GM21447 (cell line): Measurements from ENCODE around the gene HNRNPF.
A peak's percentile ranks its signal among the peaks of the same experiment; 100 is the strongest.
"Not testable (repeated sequence)": the region's sequence is repeated elsewhere in the genome, so short reads cannot be mapped to it uniquely, and the experiment has no call there.

Source experiments
- ATAC-seq: cut with Tn5 transposase; IDR thresholded peaks from one replicate; pipeline ENCODE4 v1.9.1; 2021; ENCODE audit not compliant: unreplicated experiment

The HNRNPF gene

GRCh38 chr10:43408710-43409384, at the start of gene HNRNPF:
TSS of gene HNRNPF (minus strand) at chr10:43409186. CDS start at chr10:43387884, 21,302 bp downstream.
- peak; percentile 59 for ATAC-seq

DNA sequence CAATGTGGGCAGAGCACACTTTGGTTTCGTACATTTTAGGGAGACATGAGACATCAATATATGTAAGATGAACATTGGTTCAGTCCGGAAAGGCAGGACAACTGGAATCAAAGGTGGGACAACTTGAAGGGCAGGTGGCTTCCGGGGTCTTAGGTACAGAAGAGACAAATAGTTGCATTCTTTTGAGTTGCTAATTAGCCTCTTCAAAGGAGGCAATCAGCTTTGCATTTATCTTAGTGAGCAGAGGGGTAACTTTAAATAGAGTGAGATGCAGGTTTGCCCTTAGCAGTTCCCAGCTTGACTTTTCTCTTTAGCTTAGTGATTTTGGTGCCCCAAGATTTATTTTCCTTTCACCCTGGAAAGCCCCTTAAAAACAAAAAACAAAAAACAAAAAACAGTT, 49.2 kb upstream of the HNRNPF start:
- no peak for ATAC-seq

GRCh38 chr10:43456561-43456960, 47.6 kb upstream of the HNRNPF start:
- not testable (repeated sequence) for ATAC-seq

- ATAC-seq, result not testable (repeated sequence)
These were observed 45.0 kb upstream of the HNRNPF start for GRCh38 chr10:43454025-43454424.

DNA sequence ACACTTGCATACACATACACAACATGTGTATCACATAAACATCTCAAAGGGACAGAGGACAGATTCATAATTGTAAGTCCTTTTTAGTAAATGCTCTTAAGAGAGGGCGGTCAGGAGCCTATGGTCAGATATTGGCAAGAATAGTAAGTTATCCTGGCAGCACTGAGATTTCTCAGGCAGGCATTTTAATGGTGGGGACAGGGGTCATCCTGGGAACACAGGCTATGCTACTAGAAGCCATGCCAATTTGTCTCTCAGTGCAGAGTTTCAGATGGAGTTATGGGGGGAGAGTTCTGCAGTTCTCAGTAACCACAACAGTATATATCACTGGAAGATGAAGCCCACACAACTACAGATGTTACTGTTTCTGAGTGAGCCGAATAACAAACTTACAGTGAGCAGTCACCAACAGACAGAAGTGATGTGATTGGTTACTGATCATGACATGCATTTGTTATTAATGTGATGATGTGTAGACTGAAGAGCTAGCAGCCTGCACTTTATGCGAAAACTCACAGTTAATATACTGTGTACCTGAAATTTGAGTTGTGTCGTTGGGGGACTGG, 44.4 kb upstream of the HNRNPF start:
- ATAC-seq, result no peak

- ATAC-seq, result peak; percentile 2
These were observed 43.4 kb upstream of the HNRNPF start for GRCh38 chr10:43452356-43452914.

- no peak for ATAC-seq
These were observed 39.8 kb upstream of the HNRNPF start for GRCh38 chr10:43448742-43449141.

- not testable (repeated sequence) for ATAC-seq
These were observed 37.4 kb upstream of the HNRNPF start for GRCh38 chr10:43446219-43447017.

DNA sequence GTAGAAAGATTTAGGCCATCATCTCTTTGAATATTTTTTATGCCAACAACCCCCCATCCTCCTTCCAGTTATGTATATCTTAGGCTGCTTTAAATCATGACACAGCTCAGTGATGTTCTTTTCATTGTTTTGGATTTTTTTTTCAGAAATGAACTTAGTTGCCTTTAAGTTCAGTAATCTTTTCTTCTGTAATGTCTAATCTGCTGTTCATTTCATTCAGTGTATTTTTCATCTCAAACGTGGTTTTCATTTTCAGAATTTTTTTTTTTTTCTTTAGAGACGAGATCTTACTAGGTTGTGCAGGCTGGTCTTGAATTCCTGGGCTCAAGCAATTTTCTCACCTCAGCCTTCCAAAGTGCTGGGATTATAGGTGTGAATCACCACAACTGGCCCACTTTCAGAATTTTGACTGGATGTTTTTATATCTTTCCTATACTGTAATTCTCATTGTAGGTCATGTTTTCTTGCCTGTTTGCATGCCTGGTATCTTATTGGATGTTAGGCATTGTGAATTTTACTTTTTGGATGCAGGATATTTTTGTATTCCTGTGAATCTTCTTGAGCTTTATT, 36.0 kb upstream of the HNRNPF start:
- ATAC-seq, result no peak

GRCh38 chr10:43444323-43444722, 35.3 kb upstream of the HNRNPF start:
- no peak for ATAC-seq

DNA sequence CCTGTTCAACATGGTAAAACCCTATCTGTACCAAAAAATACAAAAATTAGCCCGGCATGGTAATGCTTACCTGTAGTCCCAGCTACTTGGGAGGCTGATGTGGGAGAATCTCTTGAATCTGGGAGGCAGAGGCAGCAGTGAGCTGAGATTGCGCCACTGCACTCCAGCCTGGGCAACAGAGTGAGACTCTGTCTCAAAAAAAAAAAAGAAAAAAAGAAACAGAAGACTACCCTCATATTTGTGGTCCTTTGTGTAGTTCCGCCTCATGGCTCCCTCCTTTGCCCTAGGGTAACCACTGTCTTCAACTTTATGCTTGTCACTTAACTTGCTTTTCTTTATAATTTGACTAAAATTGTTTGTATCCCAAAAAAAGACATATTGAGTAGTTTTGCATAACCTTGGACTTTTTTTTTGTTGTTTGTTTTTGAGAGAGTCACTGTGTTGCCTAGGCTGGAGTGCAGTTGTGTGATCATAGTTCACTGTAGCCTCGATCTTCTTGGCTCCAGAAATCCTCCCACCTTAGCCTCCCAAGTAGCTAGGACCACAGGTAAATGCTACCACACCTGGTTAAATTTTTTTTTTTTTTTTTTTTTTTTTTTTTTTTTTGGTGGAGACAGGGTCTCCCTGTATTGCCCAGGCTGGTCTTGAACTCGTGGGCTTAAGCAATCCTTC, 31.6 kb upstream of the HNRNPF start:
- no peak for ATAC-seq

DNA sequence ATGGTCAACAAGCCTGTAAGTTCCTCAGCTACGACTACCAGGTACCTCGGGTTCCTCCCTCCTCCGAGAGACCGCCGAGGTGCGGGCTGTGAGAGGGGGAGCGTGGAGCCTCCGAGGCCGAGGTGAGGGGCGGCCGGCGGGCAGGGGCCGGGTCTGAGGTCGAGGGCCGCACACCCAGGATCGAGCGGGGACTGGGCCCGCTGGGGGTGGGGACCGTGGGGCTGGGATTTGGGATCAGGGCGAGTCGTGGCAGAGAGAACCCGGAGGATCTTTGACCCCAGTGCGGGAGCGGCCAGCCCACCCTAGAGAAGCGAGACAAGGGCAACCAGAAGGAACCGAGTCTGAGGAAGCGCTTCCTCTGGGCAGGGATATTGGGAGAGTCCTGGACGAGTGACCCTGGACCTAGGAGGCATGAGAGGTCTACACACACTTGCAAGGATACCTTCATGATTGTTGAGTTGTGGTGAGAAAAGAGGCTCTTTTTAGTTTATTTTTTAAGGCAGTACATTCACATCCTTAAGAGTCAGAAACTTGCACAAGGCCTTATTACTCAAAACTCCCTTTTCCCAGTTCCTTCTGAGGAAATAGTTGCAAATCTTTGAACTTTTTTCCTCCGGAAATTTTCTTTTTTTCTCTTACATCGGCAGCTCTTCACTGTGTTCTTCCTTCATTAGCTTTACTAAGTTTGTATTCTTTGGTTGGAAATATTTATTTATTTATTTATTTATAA, 28.3 kb upstream of the HNRNPF start:
- ATAC-seq, result peak; percentile 1

DNA sequence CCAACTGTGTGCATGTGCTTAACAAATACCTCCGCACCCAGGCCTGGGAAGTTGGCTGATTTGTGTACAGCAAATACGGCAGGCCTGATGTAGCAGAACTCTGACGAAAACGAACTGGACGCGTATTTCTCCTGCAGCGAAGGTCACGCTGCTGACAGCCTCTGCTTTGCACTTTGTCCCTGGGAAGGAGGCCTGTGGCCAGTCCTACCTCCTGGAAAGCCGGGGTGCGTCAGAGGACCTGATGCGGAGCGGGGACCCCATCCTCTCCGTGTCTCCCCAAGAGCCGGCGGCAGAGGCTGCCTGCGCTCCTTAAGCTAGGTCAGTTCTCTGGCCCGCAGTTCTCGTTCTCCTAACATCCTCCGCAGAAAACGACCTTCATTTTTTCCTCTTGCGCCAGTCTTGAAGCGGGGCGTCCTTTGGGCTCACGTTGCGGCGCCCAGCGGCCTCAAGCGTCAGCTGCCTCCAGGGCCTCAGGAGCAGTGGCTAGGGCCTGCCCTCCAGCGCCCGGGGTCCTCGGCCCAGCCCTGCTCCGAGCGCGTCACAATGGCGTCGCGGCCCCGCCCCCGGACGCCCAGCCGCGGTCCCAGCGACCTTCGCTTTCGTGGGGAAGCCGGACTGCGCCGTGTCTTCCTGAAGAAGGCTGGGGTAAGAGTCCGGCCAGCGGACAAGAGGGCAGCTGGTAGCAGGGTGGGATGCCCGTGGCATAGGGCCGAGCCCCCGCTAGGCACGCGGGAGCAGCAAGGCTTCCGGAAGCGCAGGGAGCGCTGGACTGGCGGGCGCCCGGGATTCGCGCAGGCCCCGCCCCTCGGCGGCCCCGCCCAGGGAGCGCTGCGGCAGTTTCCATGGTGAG, 27.5 kb upstream of the HNRNPF start, which contains the start of gene ZNF487:
Gene ZNF487 (plus strand): TSS at position 821 of the 850 bp plus-strand sequence. CDS start 38,703 bp downstream, outside the sequence.
- peak; percentile 95 for ATAC-seq

DNA sequence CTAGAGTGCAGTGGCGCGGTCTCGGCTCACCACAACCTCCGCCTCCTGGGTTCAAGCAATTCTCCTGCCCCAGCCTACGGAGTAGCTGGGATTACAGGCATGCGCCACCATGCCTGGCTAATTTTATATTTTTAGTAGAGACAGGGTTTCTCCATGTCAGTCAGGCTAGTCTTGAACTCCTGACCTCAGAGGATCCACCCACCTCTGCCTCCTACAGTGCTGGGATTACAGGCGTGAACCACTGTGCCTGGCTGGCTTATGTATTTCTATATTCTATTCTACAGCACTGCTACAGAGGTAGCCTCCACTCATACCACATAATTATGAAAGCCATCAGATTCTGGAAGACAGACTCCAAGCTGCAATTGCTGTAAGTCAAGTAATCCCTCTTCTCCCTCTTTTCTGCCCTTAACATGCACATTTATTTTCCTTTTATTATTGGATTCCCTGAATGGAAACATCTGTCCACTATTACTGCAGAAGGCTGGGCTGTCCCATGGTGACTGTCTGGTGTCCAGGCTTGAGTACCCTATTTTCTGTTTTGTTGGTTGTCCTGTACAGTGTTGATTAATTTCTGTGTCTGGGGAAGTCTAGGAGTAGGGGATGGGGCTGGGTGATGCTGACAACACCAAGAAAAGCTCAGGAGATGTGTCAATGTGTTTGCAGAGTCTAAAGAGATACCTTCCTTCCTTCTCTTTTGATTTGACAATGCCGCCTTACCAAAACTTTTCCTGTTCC, 22.1 kb upstream of the HNRNPF start:
- no peak for ATAC-seq

GRCh38 chr10:43427166-43427825, 18.3 kb upstream of the HNRNPF start:
- peak; percentile 73 for ATAC-seq

- not testable (repeated sequence) for ATAC-seq
These were observed 17.5 kb upstream of the HNRNPF start for GRCh38 chr10:43426476-43426875.

DNA sequence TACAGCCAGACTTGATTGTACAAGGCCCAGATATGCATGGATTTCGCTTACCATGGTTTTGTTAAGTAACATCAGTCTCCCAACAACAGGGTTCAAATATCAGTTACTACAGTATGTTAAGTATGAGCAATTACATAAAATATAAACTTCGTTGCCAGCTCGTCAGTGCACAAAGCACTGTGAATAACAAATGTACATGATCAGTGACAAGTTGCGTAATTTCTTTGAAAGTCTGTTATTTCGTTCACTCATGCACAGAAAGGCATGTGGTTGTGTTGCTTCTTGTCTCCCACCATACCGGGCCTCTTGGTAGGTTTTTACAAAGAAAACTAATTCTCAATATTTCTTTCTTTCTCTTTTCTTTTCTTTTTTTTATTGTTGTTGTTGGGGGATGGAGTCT, 15.4 kb upstream of the HNRNPF start:
- ATAC-seq, result no peak

- ATAC-seq, result not testable (repeated sequence)
These were observed 13.0 kb upstream of the HNRNPF start for GRCh38 chr10:43421944-43422343.
